ENCODE data around the gene SDC3.

SDC3 gene

DNA sequence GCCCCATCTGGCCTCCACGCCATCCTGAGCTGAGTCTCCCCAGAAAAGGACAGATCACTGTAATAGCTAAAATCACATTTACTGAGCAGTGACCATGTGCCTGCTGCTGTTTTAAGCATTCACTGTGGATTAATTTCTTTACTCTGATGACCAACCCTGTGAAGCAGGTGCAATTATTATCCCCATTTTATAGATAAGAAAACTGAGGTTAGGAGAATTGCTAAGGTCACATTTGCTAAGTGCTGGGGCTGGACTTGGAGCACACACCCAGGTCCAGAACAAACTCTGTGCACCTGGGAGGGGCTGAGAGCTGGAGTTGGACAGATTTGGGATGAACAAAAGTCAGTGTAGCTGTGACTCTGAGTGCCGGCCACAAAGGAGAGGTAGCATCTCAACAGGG lies 58.0 kb downstream of the SDC3 start:
- Histone ChIP-seq H3K9ac (ENCODE audit: low read depth, low read length) (no peak overlapping the region), H3K9me3 (ENCODE audit: insufficient read depth, low read depth, low read length) (no peaks in the 10 kb centered on the region), H3K27me3 (ENCODE audit: insufficient read depth, low read length) (no peaks in the 10 kb centered on the region), H3K27ac (ENCODE audit: low read length) (no peak overlapping the region), H3K4me1 (ENCODE audit: insufficient read depth, low read length) (peaks cover 19% of the 10 kb centered on the region), H3K4me3 (ENCODE audit: low read length) (no peak overlapping the region), H3K36me3 (ENCODE audit: insufficient read depth, low read depth, low read length) (no peaks in the 10 kb centered on the region)

DNA sequence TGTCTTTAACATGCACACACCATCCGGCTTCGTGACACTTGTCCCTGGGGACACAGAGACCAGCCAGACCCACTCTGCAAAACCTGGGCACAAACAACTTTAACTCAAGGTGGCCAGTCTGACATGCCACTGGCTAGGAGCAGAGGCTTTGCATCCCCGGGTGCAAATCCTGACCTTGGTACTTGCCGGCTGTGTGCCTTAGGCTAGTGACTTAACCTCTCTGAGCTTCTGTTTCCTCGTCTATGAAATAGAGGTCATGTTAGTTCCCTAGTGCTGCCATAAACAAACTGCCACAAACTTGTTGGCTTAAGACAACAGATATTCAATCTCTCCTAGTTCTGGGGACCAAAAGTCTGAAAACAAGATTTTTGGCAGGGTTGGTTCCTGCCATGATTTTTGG lies 60.4 kb downstream of the SDC3 start:
- H3K4me1 ChIP-seq (ENCODE audit: insufficient read depth, low read length), result peaks cover 19% of the 10 kb centered on the region

GRCh38 chr1:30847358-30847972 lies 61.1 kb downstream of the SDC3 start:
- Histone ChIP-seq H3K9ac (ENCODE audit: low read depth, low read length) (no peak overlapping the region), H3K4me3 (ENCODE audit: low read length) (no peak overlapping the region), H3K27ac (ENCODE audit: low read length) (peak overlapping the region; percentile 13), H3K27me3 (ENCODE audit: insufficient read depth, low read length) (no peaks in the 10 kb centered on the region), H3K4me1 (ENCODE audit: insufficient read depth, low read length) (peaks cover 19% of the 10 kb centered on the region), H3K9me3 (ENCODE audit: insufficient read depth, low read depth, low read length) (no peaks in the 10 kb centered on the region), H3K36me3 (ENCODE audit: insufficient read depth, low read depth, low read length) (no peaks in the 10 kb centered on the region)

More for the DNA sequence above, 60.4 kb downstream of the SDC3 start:
- H3K27me3 ChIP-seq (ENCODE audit: insufficient read depth, low read length), result no peaks in the 10 kb centered on the region
- H3K4me3 ChIP-seq (ENCODE audit: low read length), result no peak overlapping the region
- H3K9ac ChIP-seq (ENCODE audit: low read depth, low read length), result no peak overlapping the region
- H3K27ac ChIP-seq (ENCODE audit: low read length), result no peak overlapping the region
- H3K9me3 ChIP-seq (ENCODE audit: insufficient read depth, low read depth, low read length), result no peaks in the 10 kb centered on the region
- H3K36me3 ChIP-seq (ENCODE audit: insufficient read depth, low read depth, low read length), result no peaks in the 10 kb centered on the region

DNA sequence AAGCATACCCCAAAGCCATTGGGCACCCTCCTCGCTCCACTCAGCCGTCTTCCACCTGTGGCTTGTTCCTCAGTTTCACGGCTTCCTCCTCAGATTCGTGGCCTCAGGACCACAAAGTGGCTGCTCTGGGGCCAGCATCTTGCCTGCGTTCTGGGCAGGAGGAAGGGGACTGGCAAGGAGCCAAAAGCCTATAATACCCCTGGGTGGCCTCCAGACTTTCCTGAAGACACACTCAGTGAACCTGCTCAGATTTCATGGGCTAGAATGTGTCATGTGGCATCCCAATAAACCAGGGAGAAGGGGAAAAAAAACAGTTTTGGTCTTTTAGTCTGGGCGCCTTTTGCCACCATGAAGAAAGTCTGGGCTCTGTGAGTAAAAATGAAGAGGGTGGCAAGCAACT lies 62.0 kb downstream of the SDC3 start:
- peaks cover 19% of the 10 kb centered on the region for H3K4me1 ChIP-seq (ENCODE audit: insufficient read depth, low read length)
- H3K9ac ChIP-seq (ENCODE audit: low read depth, low read length), result no peak overlapping the region
- no peaks in the 10 kb centered on the region for H3K36me3 ChIP-seq (ENCODE audit: insufficient read depth, low read depth, low read length)
- H3K27me3 ChIP-seq (ENCODE audit: insufficient read depth, low read length), result no peaks in the 10 kb centered on the region
- H3K4me3 ChIP-seq (ENCODE audit: low read length), result no peak overlapping the region
- no peak overlapping the region for H3K27ac ChIP-seq (ENCODE audit: low read length)
- no peaks in the 10 kb centered on the region for H3K9me3 ChIP-seq (ENCODE audit: insufficient read depth, low read depth, low read length)

- Histone ChIP-seq H3K27ac (ENCODE audit: low read length) (no peak overlapping the region), H3K27me3 (ENCODE audit: insufficient read depth, low read length) (no peaks in the 10 kb centered on the region), H3K9me3 (ENCODE audit: insufficient read depth, low read depth, low read length) (no peaks in the 10 kb centered on the region)
Observed at GRCh38 chr1:30845904-30846290, 62.7 kb downstream of the SDC3 start.

GRCh38 chr1:30845237-30845903 lies 63.2 kb downstream of the SDC3 start:
- H3K9me3 ChIP-seq (ENCODE audit: insufficient read depth, low read depth, low read length), result no peaks in the 10 kb centered on the region
- H3K9ac ChIP-seq (ENCODE audit: low read depth, low read length), result no peak overlapping the region
- no peaks in the 10 kb centered on the region for H3K27me3 ChIP-seq (ENCODE audit: insufficient read depth, low read length)
- no peak overlapping the region for H3K4me3 ChIP-seq (ENCODE audit: low read length)
- H3K4me1 ChIP-seq (ENCODE audit: insufficient read depth, low read length), result peaks cover 30% of the 10 kb centered on the region
- H3K36me3 ChIP-seq (ENCODE audit: insufficient read depth, low read depth, low read length), result no peaks in the 10 kb centered on the region
- no peak overlapping the region for H3K27ac ChIP-seq (ENCODE audit: low read length)

More at GRCh38 chr1:30845904-30846290, 62.7 kb downstream of the SDC3 start:
- Histone ChIP-seq H3K9ac (ENCODE audit: low read depth, low read length) (no peak overlapping the region), H3K4me1 (ENCODE audit: insufficient read depth, low read length) (peaks cover 26% of the 10 kb centered on the region), H3K36me3 (ENCODE audit: insufficient read depth, low read depth, low read length) (no peaks in the 10 kb centered on the region), H3K4me3 (ENCODE audit: low read length) (no peak overlapping the region)

- peaks cover 30% of the 10 kb centered on the region for H3K4me1 ChIP-seq (ENCODE audit: insufficient read depth, low read length)
- H3K27ac ChIP-seq (ENCODE audit: low read length), result peak overlapping the region; percentile 3
- no peaks in the 10 kb centered on the region for H3K9me3 ChIP-seq (ENCODE audit: insufficient read depth, low read depth, low read length)
- no peak overlapping the region for H3K4me3 ChIP-seq (ENCODE audit: low read length)
- H3K36me3 ChIP-seq (ENCODE audit: insufficient read depth, low read depth, low read length), result no peaks in the 10 kb centered on the region
- H3K9ac ChIP-seq (ENCODE audit: low read depth, low read length), result no peak overlapping the region
- no peaks in the 10 kb centered on the region for H3K27me3 ChIP-seq (ENCODE audit: insufficient read depth, low read length)
Observed at GRCh38 chr1:30844631-30845030, 63.9 kb downstream of the SDC3 start.

DNA sequence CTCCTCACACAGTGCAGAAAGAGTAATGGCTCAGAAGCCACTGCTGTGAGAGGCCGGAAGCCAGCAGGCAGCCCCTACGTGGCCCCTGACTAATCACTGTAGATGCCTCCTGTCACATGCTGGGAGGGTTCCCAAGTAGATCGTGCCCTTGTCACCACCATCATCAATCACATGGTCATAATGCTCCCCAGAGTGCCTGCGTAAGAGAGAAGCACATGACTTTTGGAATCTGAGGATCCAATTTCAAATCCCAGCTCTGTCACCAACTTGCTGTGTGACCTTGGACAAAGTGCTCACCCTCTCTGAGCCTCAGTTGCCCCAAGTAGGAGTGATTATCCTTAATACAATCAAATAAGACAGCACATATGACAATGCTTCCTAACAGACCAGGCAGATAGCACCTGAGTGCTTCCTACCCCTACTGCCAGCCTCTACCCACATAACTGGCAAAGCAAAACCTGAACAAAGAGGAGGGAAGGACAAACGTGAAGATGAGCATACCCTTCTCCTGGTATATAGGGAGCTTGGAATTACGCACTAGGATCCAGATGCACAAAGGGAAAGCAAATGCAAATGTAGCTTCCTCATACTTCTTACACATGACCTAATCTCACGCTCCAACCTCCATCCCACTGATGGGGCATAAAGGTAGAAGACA lies 65.7 kb downstream of the SDC3 start:
- Histone ChIP-seq H3K36me3 (ENCODE audit: insufficient read depth, low read depth, low read length) (no peaks in the 10 kb centered on the region), H3K9me3 (ENCODE audit: insufficient read depth, low read depth, low read length) (no peaks in the 10 kb centered on the region), H3K9ac (ENCODE audit: low read depth, low read length) (no peak overlapping the region), H3K27ac (ENCODE audit: low read length) (no peak overlapping the region), H3K4me3 (ENCODE audit: low read length) (no peak overlapping the region), H3K4me1 (ENCODE audit: insufficient read depth, low read length) (peaks cover 31% of the 10 kb centered on the region), H3K27me3 (ENCODE audit: insufficient read depth, low read length) (no peaks in the 10 kb centered on the region)

- no peaks in the 10 kb centered on the region for H3K27me3 ChIP-seq (ENCODE audit: insufficient read depth, low read length)
Observed at GRCh38 chr1:30840904-30841598, 67.5 kb downstream of the SDC3 start.

GRCh38 chr1:30839827-30840359 lies 68.7 kb downstream of the SDC3 start:
- no peak overlapping the region for H3K9ac ChIP-seq (ENCODE audit: low read depth, low read length)
- no peaks in the 10 kb centered on the region for H3K36me3 ChIP-seq (ENCODE audit: insufficient read depth, low read depth, low read length)
- peaks cover 17% of the 10 kb centered on the region; the same call in 1 of the 2 replicates for H3K4me1 ChIP-seq (ENCODE audit: insufficient read depth, low read length)
- H3K9me3 ChIP-seq (ENCODE audit: insufficient read depth, low read depth, low read length), result no peaks in the 10 kb centered on the region
- H3K27me3 ChIP-seq (ENCODE audit: insufficient read depth, low read length), result no peaks in the 10 kb centered on the region
- H3K27ac ChIP-seq (ENCODE audit: low read length), result no peak overlapping the region
- H3K4me3 ChIP-seq (ENCODE audit: low read length), result no peak overlapping the region

More at GRCh38 chr1:30840904-30841598, 67.5 kb downstream of the SDC3 start:
- H3K4me3 ChIP-seq (ENCODE audit: low read length), result no peak overlapping the region
- no peak overlapping the region; the same call in 1 of the 2 replicates for H3K9ac ChIP-seq (ENCODE audit: low read depth, low read length)
- H3K27ac ChIP-seq (ENCODE audit: low read length), result no peak overlapping the region
- peaks cover 27% of the 10 kb centered on the region; the same call in 1 of the 2 replicates for H3K4me1 ChIP-seq (ENCODE audit: insufficient read depth, low read length)
- no peaks in the 10 kb centered on the region for H3K9me3 ChIP-seq (ENCODE audit: insufficient read depth, low read depth, low read length)
- no peaks in the 10 kb centered on the region for H3K36me3 ChIP-seq (ENCODE audit: insufficient read depth, low read depth, low read length)

GRCh38 chr1:30838996-30839395 lies 69.6 kb downstream of the SDC3 start:
- H3K27me3 ChIP-seq (ENCODE audit: insufficient read depth, low read length), result no peaks in the 10 kb centered on the region
- no peak overlapping the region for H3K4me3 ChIP-seq (ENCODE audit: low read length)

More at GRCh38 chr1:30838996-30839395, 69.6 kb downstream of the SDC3 start:
- Histone ChIP-seq H3K4me1 (ENCODE audit: insufficient read depth, low read length) (peaks cover 15% of the 10 kb centered on the region; the same call in 1 of the 2 replicates), H3K27ac (ENCODE audit: low read length) (no peak overlapping the region), H3K9me3 (ENCODE audit: insufficient read depth, low read depth, low read length) (no peaks in the 10 kb centered on the region), H3K9ac (ENCODE audit: low read depth, low read length) (no peak overlapping the region), H3K36me3 (ENCODE audit: insufficient read depth, low read depth, low read length) (no peaks in the 10 kb centered on the region)
